ENCODE results near the gene CEMIP.

CEMIP gene

DNA sequence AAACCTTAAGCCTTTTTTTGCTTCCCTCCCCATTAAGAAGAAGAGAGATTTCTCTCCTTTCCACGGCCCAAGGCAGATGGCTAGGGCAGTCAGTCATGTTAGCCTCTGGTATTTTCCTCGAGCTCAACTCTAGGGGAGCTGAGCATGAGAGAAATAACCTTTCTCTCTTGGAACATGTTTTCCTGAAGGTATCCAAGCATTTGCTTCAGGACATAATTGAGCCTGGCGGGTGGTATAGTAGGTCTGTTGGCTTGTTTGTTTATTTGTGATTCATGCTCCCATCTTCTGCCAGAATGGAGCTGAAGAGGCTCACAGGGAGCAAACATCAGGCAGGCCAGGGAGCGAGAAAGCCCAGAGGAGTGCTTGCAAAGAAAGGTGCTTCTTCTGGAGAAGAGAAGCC is 108.0 kb downstream of the CEMIP start:
- Histone ChIP-seq H3K9me3 (ENCODE audit: control insufficient read depth, insufficient read depth, low read depth, low read length) (no peaks in the 10 kb centered on the region), H3K36me3 (ENCODE audit: control insufficient read depth in 2 of 2, insufficient read depth in 1 of 2, low read length in 2 of 2) (no peaks in the 10 kb centered on the region; a peak in 1 of 3 replicates), H3K4me3 (ENCODE audit: low read depth, low read length) (no peak overlapping the region), H3K4me1 (ENCODE audit: control insufficient read depth, insufficient read depth, low read length) (peaks cover 4% of the 10 kb centered on the region; the same call in 1 of the 2 replicates), H3K27ac (ENCODE audit: extremely low read depth, low read depth, low read length) (no peak overlapping the region)
- ChIA-PET POLR2A (no interaction called here), CTCF (interaction anchor here (0.7 to 1.2 kb wide), 2 partner anchors 10 to 111 kb away, joined by 3 read pairs; no protein-coding TSS in a partner anchor)
- TF ChIP-seq GLIS1 (tag by site-specific recombination; IDR thresholded peaks at IDR 0.05): peak; percentile 49; the same call in 1 of the 2 replicates
- TF ChIP-seq ZNF138 (tag by site-specific recombination; IDR thresholded peaks at IDR 0.05; ENCODE audit: borderline replicate concordance): no peak
- peak; percentile 50 for TF ChIP-seq ZIC2 (tag by site-specific recombination; IDR thresholded peaks at IDR 0.05)

DNA sequence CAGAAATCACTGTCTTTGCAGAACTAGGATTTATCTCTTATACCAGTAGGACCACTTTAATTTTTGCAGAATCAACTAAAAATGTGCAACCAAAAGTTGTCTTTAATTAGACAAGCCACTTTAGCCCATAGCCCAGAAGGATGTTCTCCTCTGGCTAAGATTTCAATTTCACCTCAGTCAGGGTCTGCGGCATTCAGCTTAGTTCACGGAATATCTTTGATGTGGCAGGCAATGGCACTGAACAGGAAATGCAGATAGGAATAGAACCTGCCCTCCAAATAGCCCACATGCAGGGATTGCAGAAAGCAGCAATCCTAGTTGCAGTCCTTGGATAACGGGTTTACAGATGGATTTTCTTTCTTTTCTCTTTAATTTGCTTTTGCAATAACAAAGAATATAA is 109.7 kb downstream of the CEMIP start:
- CTCF ChIA-PET: no interaction called here
- H3K36me3 ChIP-seq (ENCODE audit: control insufficient read depth in 2 of 2, insufficient read depth in 1 of 2, low read length in 2 of 2): no peaks in the 10 kb centered on the region; a peak in 1 of 3 replicates

GRCh38 chr15:80890341-80891005 is 111.3 kb downstream of the CEMIP start:
- H3K9me3 ChIP-seq (ENCODE audit: control insufficient read depth, insufficient read depth, low read depth, low read length): no peaks in the 10 kb centered on the region
- H3K27ac ChIP-seq (ENCODE audit: extremely low read depth, low read depth, low read length): no peak overlapping the region
- H3K4me1 ChIP-seq (ENCODE audit: control insufficient read depth, insufficient read depth, low read length): peaks cover 4% of the 10 kb centered on the region; the same call in 1 of the 2 replicates
- H3K36me3 ChIP-seq (ENCODE audit: control insufficient read depth in 2 of 2, insufficient read depth in 1 of 2, low read length in 2 of 2): no peaks in the 10 kb centered on the region; a peak in 1 of 3 replicates
- TF ChIP-seq ZNF777 (tag by site-specific recombination; IDR thresholded peaks at IDR 0.05; ENCODE audit: borderline replicate concordance): no peak
- no peak for TF ChIP-seq ZNF768 (tag by site-specific recombination; IDR thresholded peaks at IDR 0.05)
- TF ChIP-seq ZNF292 (tag by site-specific recombination; IDR thresholded peaks at IDR 0.05; ENCODE audit: borderline replicate concordance, low read depth): no peak
- TF ChIP-seq ZNF354C (tag by site-specific recombination; IDR thresholded peaks at IDR 0.05; ENCODE audit: borderline replicate concordance, low read depth): no peak
- TF ChIP-seq ZNF37A (tag by site-specific recombination; IDR thresholded peaks at IDR 0.05): no peak
- TF ChIP-seq ZNF221 (tag by site-specific recombination; IDR thresholded peaks at IDR 0.05; ENCODE audit: borderline replicate concordance): no peak
- TF ChIP-seq ZNF274 (IDR thresholded peaks at IDR 0.05; ENCODE audit: low read length): no peak
- no peak for TF ChIP-seq ZNF274 (tag by site-specific recombination; IDR thresholded peaks at IDR 0.05; ENCODE audit: borderline replicate concordance)
- TF ChIP-seq ZNF214 (tag by site-specific recombination; IDR thresholded peaks at IDR 0.05; ENCODE audit: borderline replicate concordance): no peak
- TF ChIP-seq ZNF280C (tag by site-specific recombination; IDR thresholded peaks at IDR 0.05): no peak
- TF ChIP-seq GLIS1 (tag by site-specific recombination; IDR thresholded peaks at IDR 0.05): no peak
- TF ChIP-seq ZNF561 (tag by site-specific recombination; IDR thresholded peaks at IDR 0.05; ENCODE audit: borderline replicate concordance): no peak
- no peak for TF ChIP-seq ZNF560 (tag by site-specific recombination; IDR thresholded peaks at IDR 0.05; ENCODE audit: borderline replicate concordance)
- ChIA-PET CTCF (interaction anchor here (0.5 to 1.2 kb wide), 3 partner anchors 47 to 230 kb away, joined by 3 to 5 read pairs (median 3); no protein-coding TSS in a partner anchor), POLR2A (no interaction called here)
- no peak overlapping the region for H3K4me3 ChIP-seq (ENCODE audit: low read depth, low read length)

More for the DNA sequence above, 109.7 kb downstream of the CEMIP start:
- POLR2A ChIA-PET: no interaction called here
- Histone ChIP-seq H3K4me3 (ENCODE audit: low read depth, low read length) (no peak overlapping the region), H3K9me3 (ENCODE audit: control insufficient read depth, insufficient read depth, low read depth, low read length) (no peaks in the 10 kb centered on the region), H3K27ac (ENCODE audit: extremely low read depth, low read depth, low read length) (no peak overlapping the region), H3K4me1 (ENCODE audit: control insufficient read depth, insufficient read depth, low read length) (peaks cover 4% of the 10 kb centered on the region; the same call in 1 of the 2 replicates)
- no peak for TF ChIP-seq ZNF19 (tag by site-specific recombination; IDR thresholded peaks at IDR 0.05; ENCODE audit: low read depth)
- TF ChIP-seq KLF16 (tag by site-specific recombination; IDR thresholded peaks at IDR 0.05): no peak
- no peak for TF ChIP-seq ZNF146 (tag by site-specific recombination; IDR thresholded peaks at IDR 0.05)

Data from HEK293 (cell line).